Measurements from ENCODE around the gene RNF31.

RNF31 gene

GRCh38 chr14:24156840-24157239 is 9.5 kb downstream of the RNF31 start:
- Histone ChIP-seq H4K91ac (ENCODE audit: low read depth, low read length, poor library complexity) (no peak overlapping the region), H2BK5ac (ENCODE audit: low read length) (no peak overlapping the region), H4K8ac (ENCODE audit: low read depth, low read length) (no peak overlapping the region), H2AK5ac (ENCODE audit: low read depth, low read length) (no peak overlapping the region), H3K4ac (ENCODE audit: low read length) (no peak overlapping the region), H3K9me3 (replicated peaks in 1 of 2; ENCODE audit: control insufficient read depth in 2 of 2, insufficient read depth in 1 of 2, low read depth in 1 of 2, low read length in 2 of 2) (no peaks in the 10 kb centered on the region), H2BK15ac (ENCODE audit: low read length) (no peak overlapping the region), H3K18ac (ENCODE audit: low read length) (no peak overlapping the region), H2BK120ac (ENCODE audit: low read depth, low read length) (no peak overlapping the region), H3K4me2 (ENCODE audit: insufficient read depth, low read length, poor library complexity, severe bottlenecking) (no peak overlapping the region), H3K4me3 (ENCODE audit: low read length in 2 of 2) (no peak overlapping the region), H2BK12ac (ENCODE audit: low read length) (no peak overlapping the region), H3K36me3 (replicated peaks in 1 of 2; ENCODE audit: control insufficient read depth in 2 of 2, insufficient read depth in 2 of 2, low read length in 2 of 2) (peaks cover 41 to 74% of the 10 kb centered on the region in 2 donors), H3K4me1 (ENCODE audit: control insufficient read depth in 2 of 2, insufficient read depth in 1 of 2, low read depth in 1 of 2, low read length in 2 of 2) (peaks cover 7 to 9% of the 10 kb centered on the region in 2 donors), H3K27ac (replicated peaks; ENCODE audit: low read length) (no peak overlapping the region), H3K79me1 (ENCODE audit: low read depth, low read length) (no peaks in the 10 kb centered on the region), H3K27me3 (ENCODE audit: control insufficient read depth in 3 of 3, insufficient read depth in 3 of 3, low read depth in 1 of 3, low read length in 3 of 3) (no peaks in the 10 kb centered on the region), H3K14ac (ENCODE audit: low read length) (no peak overlapping the region), H3K23ac (ENCODE audit: low read depth, low read length, poor library complexity) (no peak overlapping the region), H3K9ac (ENCODE audit: low read depth, low read length, poor library complexity) (no peak overlapping the region), H2AFZ (ENCODE audit: low read length) (no peak overlapping the region)
- WGBS, 2 donors (ENCODE audit: extremely low coverage in 2 of 2, insufficient read length in 2 of 2, insufficient replicate concordance in 1 of 2), result no CpG with 5 or more reads among the region's 1 CpG
- DNase-seq (ENCODE audit: low spot score), result no peak

DNA sequence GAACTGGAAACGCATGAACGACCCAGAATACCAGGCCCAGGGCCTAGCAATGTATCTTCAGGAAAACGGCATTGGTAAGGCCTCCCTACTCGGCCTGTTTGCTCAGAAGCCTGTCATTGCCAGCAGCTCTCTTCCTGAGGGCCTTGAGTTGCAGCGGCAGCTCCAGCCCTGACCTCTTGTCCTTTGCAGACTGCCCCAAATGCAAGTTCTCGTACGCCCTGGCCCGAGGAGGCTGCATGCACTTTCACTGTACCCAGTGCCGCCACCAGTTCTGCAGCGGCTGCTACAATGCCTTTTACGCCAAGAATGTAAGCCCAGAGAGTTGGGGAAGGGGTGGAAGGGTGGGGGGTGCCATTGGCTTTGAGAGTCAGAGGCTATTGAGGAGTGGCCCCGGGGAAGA is 10.0 kb downstream of the RNF31 start:
- DNase-seq (ENCODE audit: low spot score), result no peak
- Histone ChIP-seq H3K4me3 (ENCODE audit: low read length in 2 of 2) (no peak overlapping the region), H3K4me2 (ENCODE audit: insufficient read depth, low read length, poor library complexity, severe bottlenecking) (no peak overlapping the region), H2AK5ac (ENCODE audit: low read depth, low read length) (no peak overlapping the region), H2BK120ac (ENCODE audit: low read depth, low read length) (no peak overlapping the region), H2BK5ac (ENCODE audit: low read length) (no peak overlapping the region), H4K8ac (ENCODE audit: low read depth, low read length) (no peak overlapping the region), H3K4ac (ENCODE audit: low read length) (no peak overlapping the region), H3K18ac (ENCODE audit: low read length) (no peak overlapping the region), H3K79me1 (ENCODE audit: low read depth, low read length) (no peaks in the 10 kb centered on the region), H3K27me3 (ENCODE audit: control insufficient read depth in 3 of 3, insufficient read depth in 3 of 3, low read depth in 1 of 3, low read length in 3 of 3) (no peaks in the 10 kb centered on the region), H3K14ac (ENCODE audit: low read length) (no peak overlapping the region), H2AFZ (ENCODE audit: low read length) (no peak overlapping the region), H2BK15ac (ENCODE audit: low read length) (no peak overlapping the region), H3K9me3 (replicated peaks in 1 of 2; ENCODE audit: control insufficient read depth in 2 of 2, insufficient read depth in 1 of 2, low read depth in 1 of 2, low read length in 2 of 2) (no peaks in the 10 kb centered on the region), H3K9ac (ENCODE audit: low read depth, low read length, poor library complexity) (no peak overlapping the region), H2BK12ac (ENCODE audit: low read length) (no peak overlapping the region), H4K91ac (ENCODE audit: low read depth, low read length, poor library complexity) (no peak overlapping the region), H3K4me1 (ENCODE audit: control insufficient read depth in 2 of 2, insufficient read depth in 1 of 2, low read depth in 1 of 2, low read length in 2 of 2) (peaks cover 7 to 13% of the 10 kb centered on the region in 2 donors), H3K27ac (replicated peaks; ENCODE audit: low read length) (no peak overlapping the region), H3K23ac (ENCODE audit: low read depth, low read length, poor library complexity) (no peak overlapping the region), H3K36me3 (replicated peaks in 1 of 2; ENCODE audit: control insufficient read depth in 2 of 2, insufficient read depth in 2 of 2, low read length in 2 of 2) (peaks cover 42 to 70% of the 10 kb centered on the region in 2 donors)
- WGBS, 2 donors (ENCODE audit: extremely low coverage in 2 of 2, insufficient read length in 2 of 2, insufficient replicate concordance in 1 of 2), result no CpG with 5 or more reads among the region's 12 CpGs

DNA sequence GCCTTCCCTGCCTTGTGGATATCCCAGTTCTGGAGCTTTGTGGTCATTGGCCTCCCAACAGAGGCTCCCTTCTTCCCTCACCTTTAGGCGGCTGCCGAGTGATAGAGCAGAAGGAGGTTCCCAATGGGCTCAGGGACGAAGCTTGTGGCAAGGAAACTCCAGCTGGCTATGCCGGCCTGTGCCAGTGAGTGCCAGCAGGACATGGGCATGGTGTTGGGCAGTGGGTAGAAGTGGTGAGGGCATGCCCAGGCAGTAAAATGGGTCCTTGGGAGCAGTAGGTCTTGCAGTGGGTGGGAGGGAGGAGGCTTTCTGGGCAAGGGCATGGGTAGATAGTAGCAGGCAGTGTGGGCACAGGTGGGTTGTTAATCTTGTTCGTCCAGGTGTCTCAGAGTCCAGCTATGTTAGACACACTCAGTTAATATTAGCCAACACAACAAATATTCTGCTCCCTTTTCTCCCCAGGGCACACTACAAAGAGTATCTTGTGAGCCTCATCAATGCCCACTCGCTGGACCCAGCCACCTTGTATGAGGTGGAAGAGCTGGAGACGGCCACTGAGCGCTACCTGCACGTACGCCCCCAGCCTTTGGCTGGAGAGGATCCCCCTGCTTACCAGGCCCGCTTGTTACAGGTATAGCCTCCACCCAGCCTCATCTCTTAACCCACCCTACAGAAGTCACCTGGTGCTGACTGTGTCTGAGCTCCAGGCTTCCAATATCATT is 12.6 kb downstream of the RNF31 start:
- H4K8ac ChIP-seq (ENCODE audit: low read depth, low read length), result no peak overlapping the region
- DNase-seq (ENCODE audit: low spot score), result no peak
- H3K14ac ChIP-seq (ENCODE audit: low read length), result no peak overlapping the region
- H3K27me3 ChIP-seq (ENCODE audit: control insufficient read depth in 3 of 3, insufficient read depth in 3 of 3, low read depth in 1 of 3, low read length in 3 of 3), result no peaks in the 10 kb centered on the region
- no peak overlapping the region for H2BK12ac ChIP-seq (ENCODE audit: low read length)
- no peak overlapping the region for H3K23ac ChIP-seq (ENCODE audit: low read depth, low read length, poor library complexity)
- peaks cover 43 to 73% of the 10 kb centered on the region in 2 donors for H3K36me3 ChIP-seq (replicated peaks in 1 of 2; ENCODE audit: control insufficient read depth in 2 of 2, insufficient read depth in 2 of 2, low read length in 2 of 2)
- no peak overlapping the region for H3K27ac ChIP-seq (replicated peaks; ENCODE audit: low read length)
- peaks cover 7 to 13% of the 10 kb centered on the region in 2 donors for H3K4me1 ChIP-seq (ENCODE audit: control insufficient read depth in 2 of 2, insufficient read depth in 1 of 2, low read depth in 1 of 2, low read length in 2 of 2)
- no peak overlapping the region for H3K18ac ChIP-seq (ENCODE audit: low read length)
- no peak overlapping the region for H3K4me2 ChIP-seq (ENCODE audit: insufficient read depth, low read length, poor library complexity, severe bottlenecking)
- H3K4ac ChIP-seq (ENCODE audit: low read length), result no peak overlapping the region
- H2BK15ac ChIP-seq (ENCODE audit: low read length), result no peak overlapping the region
- no peaks in the 10 kb centered on the region for H3K79me1 ChIP-seq (ENCODE audit: low read depth, low read length)
- H2BK120ac ChIP-seq (ENCODE audit: low read depth, low read length), result no peak overlapping the region
- no peak overlapping the region for H4K91ac ChIP-seq (ENCODE audit: low read depth, low read length, poor library complexity)
- H3K9ac ChIP-seq (ENCODE audit: low read depth, low read length, poor library complexity), result no peak overlapping the region
- H2BK5ac ChIP-seq (ENCODE audit: low read length), result no peak overlapping the region
- peak overlapping the region in 1 of 2 donors; percentile 13 for H3K4me3 ChIP-seq (ENCODE audit: low read length in 2 of 2)
- H2AFZ ChIP-seq (ENCODE audit: low read length), result no peak overlapping the region
- no CpG with 5 or more reads among the region's 11 CpGs for WGBS, 2 donors (ENCODE audit: extremely low coverage in 2 of 2, insufficient read length in 2 of 2, insufficient replicate concordance in 1 of 2)
- H3K9me3 ChIP-seq (replicated peaks in 1 of 2; ENCODE audit: control insufficient read depth in 2 of 2, insufficient read depth in 1 of 2, low read depth in 1 of 2, low read length in 2 of 2), result no peaks in the 10 kb centered on the region
- H2AK5ac ChIP-seq (ENCODE audit: low read depth, low read length), result no peak overlapping the region

- H4K91ac ChIP-seq (ENCODE audit: low read depth, low read length, poor library complexity), result no peak overlapping the region
- no peak overlapping the region for H2BK15ac ChIP-seq (ENCODE audit: low read length)
- H2AFZ ChIP-seq (ENCODE audit: low read length), result no peak overlapping the region
- no peak overlapping the region for H2AK5ac ChIP-seq (ENCODE audit: low read depth, low read length)
- no peak for DNase-seq (ENCODE audit: low spot score)
- H3K23ac ChIP-seq (ENCODE audit: low read depth, low read length, poor library complexity), result no peak overlapping the region
- H2BK5ac ChIP-seq (ENCODE audit: low read length), result no peak overlapping the region
- H3K4me1 ChIP-seq (ENCODE audit: control insufficient read depth in 2 of 2, insufficient read depth in 1 of 2, low read depth in 1 of 2, low read length in 2 of 2), result peaks cover 7 to 13% of the 10 kb centered on the region in 2 donors
- no peak overlapping the region for H3K9ac ChIP-seq (ENCODE audit: low read depth, low read length, poor library complexity)
- no CpG with 5 or more reads among the region's 4 CpGs for WGBS, 2 donors (ENCODE audit: extremely low coverage in 2 of 2, insufficient read length in 2 of 2, insufficient replicate concordance in 1 of 2)
- no peaks in the 10 kb centered on the region for H3K79me1 ChIP-seq (ENCODE audit: low read depth, low read length)
- H3K14ac ChIP-seq (ENCODE audit: low read length), result no peak overlapping the region
- H3K4ac ChIP-seq (ENCODE audit: low read length), result no peak overlapping the region
- no peak overlapping the region for H3K27ac ChIP-seq (replicated peaks; ENCODE audit: low read length)
- no peak overlapping the region for H2BK120ac ChIP-seq (ENCODE audit: low read depth, low read length)
- H4K8ac ChIP-seq (ENCODE audit: low read depth, low read length), result no peak overlapping the region
- no peak overlapping the region for H3K4me2 ChIP-seq (ENCODE audit: insufficient read depth, low read length, poor library complexity, severe bottlenecking)
- no peaks in the 10 kb centered on the region for H3K27me3 ChIP-seq (ENCODE audit: control insufficient read depth in 3 of 3, insufficient read depth in 3 of 3, low read depth in 1 of 3, low read length in 3 of 3)
- peaks cover 43 to 73% of the 10 kb centered on the region in 2 donors for H3K36me3 ChIP-seq (replicated peaks in 1 of 2; ENCODE audit: control insufficient read depth in 2 of 2, insufficient read depth in 2 of 2, low read length in 2 of 2)
- H3K18ac ChIP-seq (ENCODE audit: low read length), result no peak overlapping the region
- H3K4me3 ChIP-seq (ENCODE audit: low read length in 2 of 2), result no peak overlapping the region
- H3K9me3 ChIP-seq (replicated peaks in 1 of 2; ENCODE audit: control insufficient read depth in 2 of 2, insufficient read depth in 1 of 2, low read depth in 1 of 2, low read length in 2 of 2), result no peaks in the 10 kb centered on the region
- H2BK12ac ChIP-seq (ENCODE audit: low read length), result no peak overlapping the region
Observed at GRCh38 chr14:24160499-24160849, 13.2 kb downstream of the RNF31 start.

Data from neuronal stem cell (in vitro differentiated cells).